Aorta (tissue), 5 donors: ENCODE measurements around the gene MYO3A. TPM values are rescaled to one million over a fixed set of nuclear protein-coding genes. Genes with fewer than 3 reads are reported as not detected.

Source experiments
- ATAC-seq: fragments of 200-7000 bp; cut with Tn5 transposase; one replicate; pipeline ENCODE4 v1.9.1; 2022; ENCODE audit warnings: moderate library complexity; ENCODE audit not compliant: low FRiP score
- DNase-seq, 2 donors: peaks; one replicate each; pipeline ENCODE4 v3.0.0-alpha.2; 2020
- H3K27ac ChIP-seq, 2 donors: one replicate each; pipeline ENCODE4 v1.5.1; 2013; ENCODE audit warnings: low read length in 2 of 2, mild to moderate bottlenecking in 2 of 2, moderate library complexity in 2 of 2, control low read depth in 1 of 2, inconsistent platforms in 1 of 2, low read depth in 1 of 2
- H3K27me3 ChIP-seq, 2 donors: one replicate each; pipeline ENCODE4 v1.6.1; 2013; ENCODE audit warnings: control low read depth in 1 of 2, low read length in 1 of 2, mild to moderate bottlenecking in 1 of 2, moderate library complexity in 1 of 2; ENCODE audit not compliant: insufficient read depth in 2 of 2, control insufficient read depth in 1 of 2
- H3K36me3 ChIP-seq, 2 donors: one replicate each; pipeline ENCODE4 v1.6.1; 2013; ENCODE audit warnings: control low read depth in 1 of 2, low read length in 1 of 2, mild to moderate bottlenecking in 1 of 2; ENCODE audit not compliant: insufficient read depth in 2 of 2, control insufficient read depth in 1 of 2
- H3K4me1 ChIP-seq, 2 donors: one replicate each; pipeline ENCODE4 v1.6.1; 2013; ENCODE audit warnings: low read length in 2 of 2, control low read depth in 1 of 2, mild to moderate bottlenecking in 1 of 2, moderate library complexity in 1 of 2; ENCODE audit not compliant: insufficient read depth in 2 of 2, control insufficient read depth in 1 of 2
- H3K4me3 ChIP-seq, 2 donors: one replicate each; pipeline ENCODE4 v1.5.1; 2013; ENCODE audit warnings: low read length in 2 of 2, control low read depth in 1 of 2, mild to moderate bottlenecking in 1 of 2
- H3K9me3 ChIP-seq: one replicate; pipeline ENCODE4 v1.6.1; 2013; ENCODE audit warnings: mild to moderate bottlenecking, low read length; ENCODE audit not compliant: control insufficient read depth
- WGBS, 2 donors: extraction: QIAGEN DNeasy Blood & Tissue Kit; methylation state at CpG; one replicate each; pipeline ENCODE4 v1.1.7; 2013; 5-methylcytosine and 5-hydroxymethylcytosine counted together
- intact Hi-C, 2 donors: fragments of 100-400 bp; cut with DNase I; formaldehyde crosslinking; loops; one replicate each; pipeline versions ENCODE4 v1.14.2 to v1.15.0; 2022
- polyA plus RNA-seq, 2 donors: library from polyadenylated mRNA; stranded (reverse); fragments of 200-250 nt; gene quantifications; one replicate each; pipeline ENCODE4 v1.2.3, GENCODE V29; 2013
- total RNA-seq, 2 donors: library from RNA; stranded (reverse); fragmentation: NEBNext Ultra II Directional; extraction: Animal tissue kit (Norgen Biotek cat#: 25700); gene quantifications; one replicate each; pipeline ENCODE4 v1.2.1, GENCODE V29; 2021
- donor health status: healthy with polysubstance abuse.
- donor health status: Bipolar disorder and iron deficiency.
- donor health status: DM: no; HTN: no; CAD: no.
- donor health status: DM: no; HTN: no; CAD: no.
- donor health status: DM: yes; HTN: yes; CAD: no.

The MYO3A gene
- total and polyA plus RNA-seq, 4 donors: 0.84 to 5.9 (median 3.5) TPM; not detected in 1

DNA sequence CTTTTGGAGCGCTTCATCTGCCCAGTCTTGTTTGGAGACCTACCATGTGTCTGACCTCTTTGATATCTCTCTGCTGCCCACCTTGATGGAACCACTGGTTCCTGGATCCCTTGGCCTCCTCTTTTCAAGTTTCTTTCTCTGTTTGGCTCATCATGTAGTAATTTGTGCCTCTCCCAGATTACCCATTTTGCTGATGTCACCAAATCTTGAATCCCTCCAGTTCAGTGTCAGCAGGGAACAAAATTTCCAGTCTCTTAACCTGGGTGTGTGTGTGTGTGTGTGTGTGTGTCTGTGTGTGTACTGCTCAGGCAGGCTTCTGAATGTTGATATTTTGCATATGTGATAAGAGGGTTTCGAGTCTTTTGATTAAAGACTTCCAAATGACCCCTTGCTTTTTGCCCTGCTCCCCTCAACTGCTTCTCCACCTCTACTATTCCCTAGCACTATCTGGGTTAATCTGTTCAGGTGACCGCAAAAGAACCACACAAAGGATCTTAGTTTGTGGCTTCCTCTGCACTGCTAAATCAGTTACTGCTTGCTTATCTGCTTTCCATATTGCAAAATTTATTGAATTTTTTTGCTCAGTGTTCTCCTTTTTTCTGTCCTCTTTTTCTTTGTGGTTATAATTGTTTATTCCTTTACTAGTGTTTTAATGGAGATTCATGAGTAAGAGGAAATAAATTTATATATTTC is 25.7 kb downstream of the MYO3A start:
- 84 to 85% methylated on average over 3 of the region's 3 CpGs for WGBS, 2 donors
- H3K9me3 ChIP-seq: peaks cover 1% of the 10 kb centered on the region
- no peak overlapping the region for H3K4me3 ChIP-seq
- H3K27me3 ChIP-seq: no peaks in the 10 kb centered on the region
- no peak for ATAC-seq
- no peak for DNase-seq
- H3K36me3 ChIP-seq: no peaks in the 10 kb centered on the region
- no peaks in the 10 kb centered on the region for H3K4me1 ChIP-seq
- intact Hi-C loops: no loop called here
- no peak overlapping the region for H3K27ac ChIP-seq

DNA sequence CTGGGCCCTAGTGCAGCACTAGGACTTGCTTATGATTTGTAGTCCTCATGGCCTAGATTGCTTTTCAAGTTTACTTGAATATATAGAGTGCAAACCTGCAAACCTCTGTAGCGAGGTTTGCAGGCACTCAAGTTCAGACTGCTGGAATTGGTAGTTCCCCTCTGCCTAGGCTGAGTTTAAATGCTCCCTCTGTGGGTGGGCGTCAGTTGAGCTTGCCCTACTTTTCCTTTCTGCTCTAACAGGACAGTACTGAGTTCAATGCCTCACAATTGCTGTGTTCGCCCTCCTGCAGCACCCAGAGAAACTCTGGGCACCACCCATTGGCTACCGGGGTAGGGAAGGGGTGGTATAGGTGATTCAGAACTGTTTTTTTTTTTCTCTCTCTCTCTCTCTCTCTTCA is 31.6 kb downstream of the MYO3A start:
- no peaks in the 10 kb centered on the region for H3K36me3 ChIP-seq
- no peaks in the 10 kb centered on the region for H3K27me3 ChIP-seq
- WGBS, 2 donors: 84 to 86% methylated on average over 4 of the region's 4 CpGs
- no peak overlapping the region for H3K27ac ChIP-seq
- DNase-seq: no peak
- H3K4me1 ChIP-seq: no peaks in the 10 kb centered on the region
- ATAC-seq: no peak
- peaks cover 1% of the 10 kb centered on the region for H3K9me3 ChIP-seq
- intact Hi-C loops: no loop called here
- no peak overlapping the region for H3K4me3 ChIP-seq

DNA sequence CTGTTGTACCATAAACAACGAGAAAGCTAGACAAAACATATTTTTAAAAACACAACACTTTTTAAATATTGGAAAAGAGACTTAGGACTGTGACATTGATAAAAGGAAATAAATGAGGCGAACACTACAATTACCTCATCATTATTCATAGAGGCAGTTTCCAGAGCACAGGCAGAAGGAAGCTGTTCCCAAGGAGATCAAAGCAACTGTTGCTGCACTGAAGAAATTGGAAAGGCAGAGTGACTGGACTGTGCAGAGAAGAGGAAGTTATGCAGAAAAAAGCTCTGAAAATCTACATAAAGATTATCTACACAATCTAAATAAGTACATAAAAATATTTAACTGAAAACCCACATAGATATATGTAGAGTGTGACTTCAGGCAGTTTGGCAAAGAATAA is 32.8 kb downstream of the MYO3A start:
- no peaks in the 10 kb centered on the region for H3K36me3 ChIP-seq
- 71 to 79% methylated on average over 2 of the region's 2 CpGs for WGBS, 2 donors
- no peak overlapping the region for H3K4me3 ChIP-seq
- DNase-seq: no peak
- H3K27ac ChIP-seq: no peak overlapping the region
- intact Hi-C loops: no loop called here
- H3K4me1 ChIP-seq: no peaks in the 10 kb centered on the region
- ATAC-seq: no peak
- H3K9me3 ChIP-seq: peaks cover 1% of the 10 kb centered on the region
- no peaks in the 10 kb centered on the region for H3K27me3 ChIP-seq

DNA sequence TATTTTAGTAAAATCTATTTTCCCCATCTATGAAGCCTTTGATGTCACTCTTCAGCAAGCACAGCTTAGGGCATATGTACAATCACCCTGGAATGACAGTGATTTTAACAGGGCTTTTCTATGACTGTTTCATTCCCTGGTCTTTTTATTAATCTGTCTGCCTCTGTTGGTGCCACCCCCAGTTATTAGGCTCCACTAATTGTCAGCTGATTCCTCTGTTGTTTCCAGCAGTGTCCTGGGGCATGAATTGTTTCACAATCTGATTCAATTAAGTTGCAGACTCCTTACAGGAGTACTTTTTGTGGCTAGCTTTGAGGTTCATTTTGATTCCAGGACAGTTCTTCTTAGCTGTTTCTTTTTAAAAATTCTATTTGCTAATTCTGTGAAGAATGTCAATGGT is 38.6 kb downstream of the MYO3A start:
- no peaks in the 10 kb centered on the region for H3K9me3 ChIP-seq
- intact Hi-C loops: no loop called here
- ATAC-seq (no peak), DNase-seq (no peak)
- no peaks in the 10 kb centered on the region for H3K36me3 ChIP-seq
- H3K4me1 ChIP-seq: no peaks in the 10 kb centered on the region
- H3K27ac ChIP-seq: no peak overlapping the region
- no peak overlapping the region for H3K4me3 ChIP-seq
- no peaks in the 10 kb centered on the region for H3K27me3 ChIP-seq

DNA sequence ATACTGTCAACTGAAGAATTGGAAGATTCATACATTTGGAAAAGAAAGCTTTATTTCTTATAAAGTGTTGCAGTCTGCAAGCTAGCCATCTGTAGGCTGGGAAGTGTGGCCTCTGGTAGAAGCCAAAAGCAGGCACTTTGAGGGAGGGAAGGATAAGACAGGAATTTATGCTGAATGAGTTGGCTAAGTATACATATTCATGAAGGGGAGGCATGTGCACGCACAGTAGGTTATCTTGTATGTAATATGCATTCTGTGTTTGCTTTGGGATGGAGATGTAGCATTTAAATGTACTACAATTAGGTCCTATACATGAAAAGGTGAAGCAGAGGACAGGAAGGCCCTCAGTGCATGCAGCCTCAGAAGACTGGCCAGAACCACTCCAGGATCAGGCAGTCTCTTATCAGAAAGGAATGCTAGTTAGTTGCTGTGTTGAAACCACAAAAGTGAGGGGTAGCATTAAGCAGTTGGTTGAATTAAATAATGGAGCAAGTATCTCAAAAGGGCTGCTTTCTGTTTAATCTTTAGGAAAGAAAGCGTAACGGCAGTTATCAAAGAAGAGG is 40.9 kb downstream of the MYO3A start:
- no peak for ATAC-seq
- intact Hi-C loops: no loop called here
- WGBS, 2 donors: 87 to 91% methylated on average over 3 of the region's 3 CpGs
- H3K27ac ChIP-seq: no peak overlapping the region
- no peak overlapping the region for H3K4me3 ChIP-seq
- no peaks in the 10 kb centered on the region for H3K36me3 ChIP-seq
- DNase-seq: no peak
- H3K4me1 ChIP-seq: no peaks in the 10 kb centered on the region
- no peaks in the 10 kb centered on the region for H3K27me3 ChIP-seq
- no peaks in the 10 kb centered on the region for H3K9me3 ChIP-seq

DNA sequence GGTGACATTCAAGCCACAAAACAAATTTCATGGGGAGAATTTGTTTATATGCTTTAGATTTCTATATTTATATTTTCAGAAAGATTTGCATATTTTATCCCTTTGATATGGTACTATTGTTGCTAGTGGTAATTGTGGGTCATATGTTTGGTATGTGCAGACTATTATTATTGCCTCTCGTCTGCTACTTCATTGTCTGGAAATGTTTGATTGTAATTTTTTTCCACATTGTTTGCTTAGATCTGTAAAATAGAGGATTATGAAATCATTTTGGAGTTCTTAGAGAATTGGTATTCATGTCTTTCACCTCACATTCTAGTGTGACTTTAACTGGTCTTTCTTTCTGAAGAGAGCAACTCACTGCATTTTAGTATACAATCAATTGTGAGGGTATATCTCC is 44.7 kb downstream of the MYO3A start:
- Histone ChIP-seq H3K36me3 (no peaks in the 10 kb centered on the region), H3K4me3 (no peak overlapping the region), H3K9me3 (peaks cover 2% of the 10 kb centered on the region), H3K27ac (no peak overlapping the region), H3K4me1 (no peaks in the 10 kb centered on the region), H3K27me3 (no peaks in the 10 kb centered on the region)
- WGBS, 2 donors: 31 to 42% methylated on average over 1 of the region's 1 CpG
- no peak for DNase-seq
- intact Hi-C loops: no loop called here
- ATAC-seq: no peak

DNA sequence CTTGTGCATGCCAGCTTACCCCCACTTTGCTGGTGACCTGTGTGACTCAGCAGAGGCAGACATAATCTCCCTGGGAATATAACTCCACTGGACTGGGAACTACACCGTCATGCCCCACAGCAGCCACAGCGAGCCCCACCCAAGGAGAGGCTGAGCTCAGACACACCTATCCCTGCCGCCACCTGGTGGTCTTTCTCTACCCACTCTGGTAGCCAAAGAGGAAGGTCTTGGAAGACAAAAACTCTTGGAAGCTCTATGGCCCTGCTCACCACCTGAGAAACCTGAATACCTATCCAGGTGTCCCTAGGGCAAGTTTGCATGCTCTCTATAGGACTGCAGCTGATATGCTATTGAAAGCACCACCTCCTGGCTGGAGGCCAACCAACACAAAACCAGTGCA is 48.1 kb downstream of the MYO3A start:
- H3K27ac ChIP-seq: no peak overlapping the region
- H3K27me3 ChIP-seq: no peaks in the 10 kb centered on the region
- DNase-seq (no peak), ATAC-seq (no peak)
- peaks cover 2% of the 10 kb centered on the region for H3K9me3 ChIP-seq
- 60 to 95% methylated on average over 3 of the region's 3 CpGs for WGBS, 2 donors
- no peaks in the 10 kb centered on the region for H3K36me3 ChIP-seq
- intact Hi-C loops: no loop called here
- H3K4me1 ChIP-seq: no peaks in the 10 kb centered on the region
- H3K4me3 ChIP-seq: no peak overlapping the region

DNA sequence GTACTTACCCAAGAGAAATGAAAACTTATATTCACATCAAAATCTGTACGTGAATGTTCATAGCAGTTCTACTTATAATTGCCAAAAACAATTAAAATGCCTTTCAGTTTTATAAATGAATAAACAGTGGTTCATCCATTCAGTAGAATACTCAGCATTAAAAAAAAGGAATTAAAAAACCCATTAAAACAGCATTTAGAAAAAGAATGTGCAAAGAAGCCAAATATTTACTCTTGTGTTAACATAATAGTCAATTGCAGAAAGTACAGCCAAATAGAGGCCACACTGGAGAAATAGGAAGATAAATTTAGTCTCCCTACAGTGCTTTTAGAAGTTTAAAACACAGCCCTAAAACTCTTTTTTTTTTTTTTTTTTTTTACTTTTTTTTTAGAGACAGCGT is 54.6 kb downstream of the MYO3A start:
- Histone ChIP-seq H3K4me3 (no peak overlapping the region), H3K27ac (no peak overlapping the region), H3K36me3 (no peaks in the 10 kb centered on the region), H3K27me3 (no peaks in the 10 kb centered on the region), H3K4me1 (peaks cover 0 to 2% of the 10 kb centered on the region in 2 donors), H3K9me3 (no peaks in the 10 kb centered on the region)
- ATAC-seq: no peak
- intact Hi-C loops: no loop called here
- WGBS, 2 donors: 28 to 43% methylated on average over 2 of the region's 2 CpGs
- no peak for DNase-seq

DNA sequence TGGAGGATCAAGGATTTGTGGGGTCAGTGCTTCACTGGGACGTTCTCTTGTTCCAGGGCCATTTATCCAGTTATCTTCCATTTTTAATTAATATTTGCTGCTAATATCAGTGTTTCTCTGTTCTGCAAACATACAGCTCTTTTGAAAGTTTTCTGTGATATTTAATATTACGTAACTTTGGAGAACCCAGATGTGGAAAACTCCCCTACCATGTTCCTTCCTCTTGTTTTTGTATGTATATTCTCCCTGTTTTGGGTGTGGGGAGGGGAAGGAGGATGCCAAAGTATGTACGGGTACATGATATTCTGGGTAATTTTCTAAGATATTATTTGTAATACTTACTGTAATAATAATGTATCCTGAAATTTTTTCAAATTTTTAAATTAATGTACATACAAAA is 55.9 kb downstream of the MYO3A start:
- intact Hi-C loops: no loop called here
- no peaks in the 10 kb centered on the region for H3K27me3 ChIP-seq
- H3K9me3 ChIP-seq: no peaks in the 10 kb centered on the region
- ATAC-seq (no peak), DNase-seq (no peak)
- no peak overlapping the region for H3K4me3 ChIP-seq
- no peaks in the 10 kb centered on the region for H3K36me3 ChIP-seq
- 84 to 85% methylated on average over 3 of the region's 3 CpGs for whole genome bisulfite sequencing, 2 donors
- H3K27ac ChIP-seq: no peak overlapping the region
- peaks cover 0 to 2% of the 10 kb centered on the region in 2 donors for H3K4me1 ChIP-seq
